SK-MEL-5 (cell line): ENCODE measurements around the gene BSG. TPM values are rescaled to one million over a fixed set of nuclear protein-coding genes. Genes with fewer than 3 reads are reported as not detected.
A peak's percentile ranks its signal among the peaks of the same experiment; 100 is the strongest.

Source experiments
- DNase-seq: peaks from one replicate; pipeline ENCODE4 v3.0.0-alpha.2; 2016; ENCODE audit warnings: low read depth, low spot score
- in situ Hi-C: cut with HindIII; loops from 2 replicates; pipeline ENCODE4 v1.10.0; 2016; ENCODE audit warnings: low sequenced_read_pairs, high pct_unique_total_duplicates, low pct_unique_long_range_greater_than_20kb
- total RNA-seq: library from RNA; depleted of rRNA; stranded (reverse); fragments of >200 nt; shearing (Covaris generic); gene quantifications from 2 replicates; pipeline ENCODE4 v1.2.3, GENCODE V29; 2014

BSG gene
- total RNA-seq, 1 experiment from 2014 or later, result 399 TPM

DNA sequence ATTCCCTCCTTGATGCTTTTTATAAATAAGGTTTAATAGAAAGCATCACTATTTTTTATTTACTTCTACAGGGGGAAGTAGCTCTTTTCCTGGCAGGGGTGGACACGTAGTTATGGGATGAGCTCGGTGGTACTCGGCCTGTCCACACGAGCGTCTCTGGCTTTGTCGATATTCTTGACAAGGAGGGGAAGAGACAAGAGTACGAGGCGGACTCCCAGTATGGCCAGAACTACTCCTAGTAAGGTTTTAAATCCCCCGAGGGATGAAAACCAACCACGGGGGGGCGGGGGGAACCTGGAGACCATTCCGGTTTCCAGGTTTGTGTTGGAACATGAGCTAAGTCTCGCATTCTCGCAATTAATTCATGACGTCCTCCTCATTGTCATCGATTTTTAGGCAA, 5.6 kb upstream of the BSG start:
- DNase-seq, result no peak
- in situ Hi-C loops, result no loop called here

DNA sequence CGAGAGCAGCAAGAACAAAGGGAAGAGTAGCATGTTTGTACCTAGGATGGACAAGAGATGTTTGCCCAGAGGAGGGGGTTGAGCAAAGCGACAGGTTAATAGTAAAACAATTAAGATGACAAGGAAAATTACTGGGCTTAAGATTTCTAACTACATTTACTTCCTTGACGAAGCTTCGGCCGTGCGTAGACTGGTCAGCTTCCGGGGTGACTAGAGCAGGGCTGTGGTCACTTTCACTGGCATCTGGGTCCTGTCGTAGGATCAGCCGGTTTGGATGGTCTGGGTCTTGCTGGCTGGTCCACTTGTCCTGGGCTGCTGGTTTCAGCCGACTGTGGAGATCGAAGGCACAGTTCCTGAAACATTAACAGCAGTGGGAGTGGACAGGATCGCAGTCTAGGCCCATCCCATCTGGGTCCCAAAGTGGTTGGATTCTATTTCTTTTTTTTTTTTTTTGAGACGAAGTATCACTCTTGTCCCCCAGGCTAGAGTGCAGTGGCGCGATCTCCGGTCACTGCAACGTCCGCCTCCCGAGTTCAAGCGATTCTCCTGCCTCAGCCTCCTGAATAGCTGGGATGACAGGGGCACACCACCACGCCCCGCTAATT, 5.0 kb upstream of the BSG start:
- DNase-seq, result no peak
- in situ Hi-C loops, result no loop called here

DNA sequence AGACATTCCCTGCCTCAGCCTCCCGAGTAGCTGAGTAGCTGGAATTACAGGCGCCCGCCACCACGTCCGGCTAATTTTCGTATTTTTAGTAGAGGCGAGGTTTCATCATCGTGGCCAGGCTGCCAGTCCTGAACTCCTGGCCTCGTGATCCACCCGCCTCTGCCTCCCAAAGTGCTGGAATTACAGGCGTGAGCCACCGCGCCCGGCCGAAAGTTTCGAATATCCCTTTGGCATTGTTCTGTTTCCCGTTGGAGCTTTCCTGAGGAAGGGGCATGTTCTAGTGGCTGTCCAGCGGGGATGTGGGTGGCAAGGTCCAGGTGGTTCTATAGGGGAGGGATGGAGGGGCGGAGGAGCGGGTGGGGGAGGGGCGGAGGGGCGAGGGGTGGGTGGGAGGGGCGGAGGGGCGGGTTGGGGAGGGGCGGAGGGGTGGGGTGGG, 2.1 kb upstream of the BSG start:
- in situ Hi-C loops, result no loop called here
- DNase-seq, result no peak

DNA sequence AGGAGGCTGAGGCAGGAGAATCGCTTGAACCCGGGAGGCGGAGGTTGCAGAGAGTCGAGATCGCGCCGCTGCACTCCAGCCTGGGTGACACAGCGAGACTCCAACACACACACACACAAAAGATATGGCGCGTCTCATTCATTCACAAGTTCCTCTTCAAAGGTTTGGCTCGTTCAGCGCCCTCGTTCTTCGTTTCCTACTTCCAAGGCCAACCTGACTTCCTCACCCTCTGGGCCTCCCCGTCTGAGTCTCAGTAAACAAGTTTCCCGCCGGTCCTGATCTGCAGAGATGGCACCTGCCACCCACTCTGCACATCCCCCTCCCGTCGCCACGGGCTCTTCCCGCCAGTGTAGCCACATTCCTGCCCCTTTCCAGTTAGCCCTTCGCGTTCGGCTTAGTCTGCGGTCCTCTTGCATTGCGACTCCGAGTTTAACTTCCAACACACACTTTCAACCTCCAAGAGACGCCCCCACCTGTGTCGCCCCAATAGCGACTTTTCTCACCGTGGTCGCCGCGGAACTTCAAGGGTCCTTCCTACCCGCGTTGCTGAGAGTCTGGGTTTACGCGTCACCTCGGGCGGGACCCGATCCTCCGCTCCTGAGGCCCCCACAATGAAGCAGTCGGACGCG, 1.3 kb upstream of the BSG start:
- in situ Hi-C loops, result no loop called here
- no peak for DNase-seq

DNA sequence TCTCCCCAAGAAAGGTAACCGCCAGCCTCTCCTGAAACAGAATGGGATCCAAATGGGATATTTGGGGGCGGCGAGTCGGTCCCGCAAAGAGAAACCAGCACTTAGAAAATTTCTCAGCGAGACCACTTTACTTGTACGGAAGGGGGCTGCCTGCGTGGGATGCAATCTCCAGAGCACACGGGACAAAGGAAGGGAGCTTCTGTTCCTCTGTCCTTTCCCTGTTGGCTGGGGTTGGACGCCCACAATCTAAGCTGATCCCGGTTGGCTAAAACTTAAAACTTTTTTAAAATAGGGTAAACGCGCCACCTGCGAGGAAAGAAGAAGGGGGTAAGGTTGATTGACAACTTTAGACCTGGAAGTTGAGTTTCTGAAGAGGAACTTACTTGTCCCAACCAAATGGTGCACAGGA, 826 bp upstream of the BSG start:
- no peak for DNase-seq
- in situ Hi-C loops, result no loop called here

DNA sequence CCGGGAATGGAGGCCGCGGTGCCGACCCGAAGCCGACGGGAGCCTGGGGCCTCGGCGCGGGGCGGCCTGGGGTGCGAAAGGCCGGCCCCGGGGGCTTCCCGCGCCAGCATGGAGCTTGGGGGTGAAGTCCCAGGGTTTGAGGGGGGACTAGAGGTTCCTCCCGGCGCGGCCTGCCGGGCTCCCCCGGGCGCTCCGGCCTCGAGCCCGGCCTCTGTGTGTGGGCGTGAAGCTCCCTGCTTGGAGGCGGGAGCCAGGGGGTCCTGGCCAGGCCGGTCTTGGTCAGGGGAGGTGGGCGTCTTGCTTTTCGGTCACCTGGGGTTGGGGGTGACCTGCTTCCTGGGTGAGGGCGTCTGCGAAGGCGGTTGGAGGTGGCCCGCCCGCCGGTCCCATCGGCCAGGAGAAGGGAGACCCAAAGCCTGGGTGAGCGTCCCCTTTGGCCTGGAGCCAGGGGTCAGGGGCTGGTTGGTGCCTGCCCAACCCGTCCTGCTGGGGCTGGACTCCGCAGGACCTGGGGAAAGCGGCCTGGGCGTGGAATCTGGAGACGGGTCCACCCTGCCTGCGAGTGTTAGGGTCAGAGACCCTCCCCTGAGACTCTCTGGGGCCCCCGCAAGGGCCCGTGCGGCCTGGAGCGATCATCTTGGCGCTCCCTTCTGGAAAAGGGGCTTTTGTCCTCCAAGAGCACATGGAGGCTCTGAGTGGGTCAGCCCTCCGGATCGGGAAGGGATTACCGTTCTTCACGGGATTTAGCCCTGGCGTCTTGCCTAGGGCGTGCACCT, 535 bp downstream of the BSG start:
- in situ Hi-C loops, result no loop called here
- DNase-seq, result peak; percentile 44

DNA sequence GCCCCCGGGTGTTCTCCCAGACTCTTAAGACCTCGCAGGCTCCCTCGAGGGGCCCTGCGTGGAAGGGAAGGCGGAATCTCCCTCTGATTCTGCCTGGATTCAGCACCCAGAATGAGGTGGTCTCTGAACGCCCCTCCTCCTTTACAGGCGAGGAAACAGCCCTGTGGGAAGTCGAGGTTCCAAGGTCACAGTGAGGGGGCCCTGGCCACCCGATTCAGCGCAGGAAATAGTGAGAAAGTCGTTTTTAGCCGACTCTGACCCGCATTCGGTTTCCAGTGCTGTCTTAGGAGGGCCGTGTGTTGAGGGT, 1.1 kb downstream of the BSG start:
- DNase-seq, result no peak
- in situ Hi-C loops, result no loop called here

DNA sequence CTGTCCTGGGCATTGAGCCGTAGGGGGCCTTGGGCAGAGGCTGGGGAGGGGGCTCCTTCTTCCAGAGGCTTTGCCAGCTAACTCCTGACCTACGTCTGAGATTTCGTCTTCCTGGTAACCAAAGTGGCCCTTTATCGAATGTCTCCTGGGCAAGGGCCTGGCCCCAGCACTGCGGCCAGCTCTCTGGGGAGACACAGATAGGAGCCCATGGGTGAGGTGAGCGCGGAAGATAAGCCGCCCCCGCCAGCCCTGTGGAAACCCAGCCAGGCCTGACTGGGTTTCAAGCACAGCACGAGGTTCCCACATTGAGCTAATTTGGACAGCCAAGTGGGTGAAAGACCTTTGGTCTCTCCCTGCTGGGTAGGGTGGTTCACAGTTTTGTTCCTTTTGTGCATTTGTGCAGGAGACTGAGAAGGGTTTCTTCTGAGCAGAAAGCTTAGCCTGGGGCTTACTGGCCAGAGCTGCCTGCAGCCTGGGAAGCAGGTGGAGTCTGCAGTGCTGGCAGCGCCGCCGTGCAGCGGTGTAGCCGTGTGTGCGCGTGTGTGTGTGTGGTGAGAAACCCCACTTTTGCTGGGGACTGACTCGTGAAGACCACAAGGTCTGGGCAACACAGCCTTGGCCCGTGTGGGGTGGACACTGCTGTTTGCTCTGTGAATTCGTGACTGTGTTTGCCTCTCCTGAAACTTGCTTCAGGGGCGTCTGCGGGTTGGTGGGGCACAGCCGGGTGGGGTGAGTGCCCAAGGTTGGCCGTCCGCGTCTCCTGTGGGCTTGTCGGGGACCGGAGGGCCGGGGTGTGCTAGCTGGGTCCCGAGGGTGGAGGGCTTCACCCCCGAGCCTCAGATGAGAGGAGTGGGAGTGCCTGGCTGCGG, 2.5 kb downstream of the BSG start:
- in situ Hi-C loops, result no loop called here
- DNase-seq, result peak; percentile 36

DNA sequence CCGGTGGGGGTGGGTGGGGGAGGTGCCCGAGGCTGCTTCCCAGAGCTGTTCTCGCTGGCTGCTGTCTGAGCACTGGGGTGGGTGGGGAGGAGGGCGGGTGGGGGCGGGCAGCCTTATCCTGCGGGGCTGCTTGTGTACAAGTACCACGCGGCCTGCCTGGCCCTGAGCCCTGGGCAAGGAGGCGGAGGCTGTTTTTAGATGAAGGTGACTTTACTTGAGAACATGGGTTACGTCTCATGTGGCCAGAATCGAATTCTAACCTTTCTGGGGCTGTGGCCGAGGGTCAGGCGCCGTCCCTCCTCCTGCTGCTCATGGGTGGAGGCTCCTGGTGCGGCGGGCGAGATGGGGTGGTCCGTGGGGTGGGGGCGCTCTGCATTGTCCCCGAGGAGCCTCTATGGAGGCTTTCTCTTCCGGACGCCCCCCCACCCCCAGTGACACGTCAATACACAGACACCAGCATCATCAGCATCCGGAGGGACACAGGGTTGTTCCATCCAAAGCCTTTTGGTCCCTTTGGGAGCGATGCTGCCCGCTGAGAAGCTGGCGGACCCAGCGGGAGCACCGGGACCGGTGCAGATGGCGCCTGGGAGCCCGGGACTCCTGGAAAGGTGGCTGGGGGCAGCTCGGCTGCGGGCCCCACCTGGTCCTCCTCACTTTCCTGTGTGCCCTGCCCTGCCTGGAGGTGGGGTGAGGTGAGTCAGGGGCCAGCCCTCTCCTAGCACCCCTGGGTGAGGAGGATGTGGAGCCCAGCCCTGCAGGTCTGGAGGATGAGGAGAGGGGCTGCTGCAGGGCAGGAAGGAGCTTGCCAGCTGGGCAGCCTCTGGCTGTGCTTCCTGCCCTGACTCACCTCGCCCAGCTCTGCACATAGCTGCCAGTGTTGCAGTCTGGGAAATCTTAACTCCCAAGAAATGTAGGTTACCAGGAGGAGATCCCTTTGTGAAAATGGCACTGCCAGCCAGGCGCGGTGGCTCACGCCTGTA, 3.4 kb downstream of the BSG start:
- in situ Hi-C loops, result no loop called here

DNA sequence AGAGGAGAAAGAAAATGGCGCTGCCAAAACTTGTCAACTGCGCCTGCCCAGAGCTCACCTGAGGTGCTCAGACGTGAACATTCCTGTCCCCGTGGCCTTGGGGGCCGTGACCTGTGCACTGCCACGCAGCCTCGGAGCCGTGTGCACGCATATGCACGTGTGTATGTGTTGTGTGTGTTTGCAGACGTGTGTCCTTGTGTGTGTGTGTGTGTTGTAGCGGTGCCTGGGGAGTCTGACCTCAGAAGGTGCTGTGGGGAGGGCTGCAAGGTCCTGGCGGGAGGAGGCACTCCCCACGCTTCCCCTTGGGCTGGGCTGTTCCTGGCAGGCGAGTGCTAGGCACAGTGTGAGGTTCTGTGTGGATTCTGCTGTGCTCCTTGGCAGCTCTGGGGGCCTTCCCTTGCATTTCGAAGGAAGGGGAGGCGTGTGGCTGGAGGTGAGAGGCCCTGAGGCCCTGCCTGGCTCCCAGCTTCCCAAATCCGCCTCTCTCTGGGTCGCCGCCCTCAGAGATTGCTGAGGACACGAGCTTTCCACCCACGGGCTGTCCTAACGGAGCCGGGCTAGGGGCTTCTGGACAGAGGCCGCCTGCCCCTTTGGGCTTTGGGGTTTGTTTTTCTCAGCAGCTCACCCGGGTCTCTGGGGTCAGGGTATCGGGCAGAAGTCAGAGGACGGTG, 4.5 kb downstream of the BSG start:
- in situ Hi-C loops, result no loop called here
- no peak for DNase-seq

More for the DNA sequence above, 3.4 kb downstream of the BSG start:
- no peak for DNase-seq

DNA sequence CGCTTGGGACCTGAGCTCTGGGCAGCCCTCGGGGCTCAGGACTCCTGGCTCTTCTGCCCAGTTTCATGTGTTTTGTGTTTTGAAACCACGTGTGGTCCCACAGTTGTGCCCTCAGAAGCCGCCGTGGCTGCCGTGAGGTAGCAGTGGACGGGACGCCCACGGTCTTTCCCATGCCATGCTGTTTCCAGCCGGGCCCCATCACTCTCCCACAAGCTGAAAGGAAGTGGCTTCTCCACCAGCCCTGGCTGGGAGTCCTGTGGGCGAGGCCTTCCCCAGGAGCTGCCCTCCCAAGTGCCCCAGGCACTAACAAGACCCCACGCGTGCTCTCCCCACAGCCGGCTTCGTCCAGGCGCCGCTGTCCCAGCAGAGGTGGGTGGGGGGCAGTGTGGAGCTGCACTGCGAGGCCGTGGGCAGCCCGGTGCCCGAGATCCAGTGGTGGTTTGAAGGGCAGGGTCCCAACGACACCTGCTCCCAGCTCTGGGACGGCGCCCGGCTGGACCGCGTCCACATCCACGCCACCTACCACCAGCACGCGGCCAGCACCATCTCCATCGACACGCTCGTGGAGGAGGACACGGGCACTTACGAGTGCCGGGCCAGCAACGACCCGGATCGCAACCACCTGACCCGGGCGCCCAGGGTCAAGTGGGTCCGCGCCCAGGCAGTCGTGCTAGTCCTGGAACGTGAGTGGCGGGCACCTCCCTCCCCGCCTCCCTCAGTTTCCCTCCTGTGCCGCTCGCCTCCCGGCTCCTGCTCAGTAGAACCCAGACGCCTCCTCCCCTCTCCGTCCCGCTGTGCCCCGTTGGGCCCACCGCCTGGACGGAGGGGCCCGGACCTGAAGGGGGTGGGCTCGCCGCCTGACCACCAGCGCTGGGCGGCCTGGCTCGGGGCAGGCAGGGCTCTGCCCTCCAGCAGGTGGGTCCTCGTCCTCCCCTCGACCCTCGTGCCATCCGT, 5.3 kb downstream of the BSG start:
- DNase-seq, result no peak
- in situ Hi-C loops, result no loop called here

DNA sequence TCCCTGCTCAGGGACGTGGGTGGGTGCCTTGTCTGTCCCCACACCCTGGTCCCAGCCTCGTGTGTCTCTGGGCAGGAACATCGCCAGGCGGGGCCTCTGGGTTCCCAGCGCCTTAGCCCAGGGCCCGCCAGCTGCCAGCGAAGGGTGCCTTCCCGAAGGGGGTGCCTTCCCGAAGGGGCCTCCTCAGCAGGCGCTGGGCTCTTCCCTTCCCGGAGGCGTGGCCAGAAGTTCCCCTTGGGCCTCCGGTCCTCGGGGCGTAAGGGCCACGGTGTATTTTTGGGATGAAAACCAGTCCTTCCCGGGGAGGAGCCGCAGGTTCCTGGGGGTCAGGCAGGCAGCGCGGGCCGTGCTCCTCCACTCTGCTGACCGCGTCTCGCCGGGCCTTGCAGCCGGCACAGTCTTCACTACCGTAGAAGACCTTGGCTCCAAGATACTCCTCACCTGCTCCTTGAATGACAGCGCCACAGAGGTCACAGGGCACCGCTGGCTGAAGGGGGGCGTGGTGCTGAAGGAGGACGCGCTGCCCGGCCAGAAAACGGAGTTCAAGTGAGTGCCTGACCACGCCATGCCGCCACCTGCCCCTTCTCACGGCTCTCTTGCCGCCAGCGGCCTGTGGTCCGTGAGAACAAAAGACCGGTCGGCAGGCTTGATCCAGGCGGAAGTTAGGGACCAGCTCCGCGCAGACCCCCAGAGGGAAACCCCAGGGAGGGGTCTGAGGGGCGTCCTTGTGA, 6.9 kb downstream of the BSG start:
- in situ Hi-C loops, result no loop called here
- no peak for DNase-seq

DNA sequence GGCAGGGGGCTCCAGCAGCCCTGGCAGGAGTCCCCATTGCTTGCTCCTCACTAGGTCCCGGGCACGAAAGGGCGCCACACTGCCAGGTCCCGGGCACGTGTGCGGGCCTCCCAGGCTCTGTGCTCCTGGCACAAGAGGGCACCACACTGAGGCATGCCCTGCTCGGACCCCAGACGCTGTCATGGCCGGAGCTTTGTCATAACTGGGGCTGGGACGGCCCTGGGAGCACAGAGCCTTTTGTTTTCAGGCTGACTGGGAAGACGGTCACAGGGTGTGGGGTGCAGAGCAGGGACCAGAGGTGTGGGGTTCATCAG, 7.4 kb downstream of the BSG start:
- no peak for DNase-seq
- in situ Hi-C loops, result no loop called here

DNA sequence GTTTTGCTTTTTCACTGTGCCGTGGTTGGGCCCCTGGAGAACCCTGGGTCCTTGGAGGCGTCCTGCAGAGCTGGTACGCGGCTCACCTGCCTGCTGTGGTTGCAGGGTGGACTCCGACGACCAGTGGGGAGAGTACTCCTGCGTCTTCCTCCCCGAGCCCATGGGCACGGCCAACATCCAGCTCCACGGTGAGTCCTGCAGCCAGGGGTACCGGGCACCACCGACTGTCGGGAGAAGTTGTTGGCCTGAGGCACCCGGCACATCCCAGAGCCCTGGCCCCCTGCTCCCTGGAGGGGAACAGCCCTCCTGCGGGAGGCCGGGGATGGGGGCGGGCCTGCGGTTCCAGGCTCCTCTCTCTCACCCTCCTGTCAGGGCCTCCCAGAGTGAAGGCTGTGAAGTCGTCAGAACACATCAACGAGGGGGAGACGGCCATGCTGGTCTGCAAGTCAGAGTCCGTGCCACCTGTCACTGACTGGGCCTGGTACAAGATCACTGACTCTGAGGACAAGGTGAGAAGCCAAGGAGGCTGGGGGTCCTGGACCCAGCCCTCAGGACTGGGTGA, 8.0 kb downstream of the BSG start:
- in situ Hi-C loops, result no loop called here

More for the DNA sequence above, 8.0 kb downstream of the BSG start:
- no peak for DNase-seq
